Measurements from ENCODE around the gene MAP3K8.

The MAP3K8 gene

GRCh38 chr10:30398788-30399187, 35.2 kb upstream of the MAP3K8 start:
- Histone ChIP-seq H3K9ac (ENCODE audit: low read length) (no peak overlapping the region), H3K27ac (ENCODE audit: low read depth, low read length) (no peak overlapping the region), H3K9me3 (ENCODE audit: low read length) (no peaks in the 10 kb centered on the region), H3K36me3 (ENCODE audit: insufficient read depth, low read length) (no peaks in the 10 kb centered on the region), H3K4me1 (ENCODE audit: insufficient read depth, low read length) (no peaks in the 10 kb centered on the region), H3K4me3 (ENCODE audit: low read depth in 1 of 2, low read length in 2 of 2) (no peak overlapping the region), H3K27me3 (ENCODE audit: control insufficient read depth in 1 of 2, insufficient read depth in 2 of 2, low read length in 2 of 2) (no peaks in the 10 kb centered on the region)

GRCh38 chr10:30403494-30403893, 30.5 kb upstream of the MAP3K8 start:
- H3K36me3 ChIP-seq (ENCODE audit: insufficient read depth, low read length) = no peaks in the 10 kb centered on the region
- H3K27ac ChIP-seq (ENCODE audit: low read depth, low read length) = no peak overlapping the region
- no peaks in the 10 kb centered on the region for H3K9me3 ChIP-seq (ENCODE audit: low read length)
- H3K9ac ChIP-seq (ENCODE audit: low read length) = no peak overlapping the region
- H3K4me1 ChIP-seq (ENCODE audit: insufficient read depth, low read length) = no peaks in the 10 kb centered on the region
- no peaks in the 10 kb centered on the region for H3K27me3 ChIP-seq (ENCODE audit: control insufficient read depth in 1 of 2, insufficient read depth in 2 of 2, low read length in 2 of 2)
- no peak overlapping the region for H3K4me3 ChIP-seq (ENCODE audit: low read depth in 1 of 2, low read length in 2 of 2)

- H3K9ac ChIP-seq (ENCODE audit: low read length) = no peak overlapping the region
- no peaks in the 10 kb centered on the region for H3K9me3 ChIP-seq (ENCODE audit: low read length)
- no peaks in the 10 kb centered on the region for H3K27me3 ChIP-seq (ENCODE audit: control insufficient read depth in 1 of 2, insufficient read depth in 2 of 2, low read length in 2 of 2)
- H3K27ac ChIP-seq (ENCODE audit: low read depth, low read length) = no peak overlapping the region
- no peaks in the 10 kb centered on the region for H3K4me1 ChIP-seq (ENCODE audit: insufficient read depth, low read length)
- no peaks in the 10 kb centered on the region for H3K36me3 ChIP-seq (ENCODE audit: insufficient read depth, low read length)
- no peak overlapping the region for H3K4me3 ChIP-seq (ENCODE audit: low read depth in 1 of 2, low read length in 2 of 2)
Observed at GRCh38 chr10:30404540-30404939, 29.4 kb upstream of the MAP3K8 start.

- Histone ChIP-seq H3K27me3 (ENCODE audit: control insufficient read depth in 1 of 2, insufficient read depth in 2 of 2, low read length in 2 of 2) (no peaks in the 10 kb centered on the region), H3K36me3 (ENCODE audit: insufficient read depth, low read length) (no peaks in the 10 kb centered on the region), H3K9ac (ENCODE audit: low read length) (no peak overlapping the region), H3K9me3 (ENCODE audit: low read length) (no peaks in the 10 kb centered on the region), H3K4me3 (ENCODE audit: low read depth in 1 of 2, low read length in 2 of 2) (no peak overlapping the region), H3K4me1 (ENCODE audit: insufficient read depth, low read length) (no peaks in the 10 kb centered on the region), H3K27ac (ENCODE audit: low read depth, low read length) (no peak overlapping the region)
Observed at GRCh38 chr10:30411263-30411662, 22.7 kb upstream of the MAP3K8 start.

GRCh38 chr10:30412901-30413300, 21.1 kb upstream of the MAP3K8 start:
- Histone ChIP-seq H3K9me3 (ENCODE audit: low read length) (no peaks in the 10 kb centered on the region), H3K4me1 (ENCODE audit: insufficient read depth, low read length) (no peaks in the 10 kb centered on the region), H3K27me3 (ENCODE audit: control insufficient read depth in 1 of 2, insufficient read depth in 2 of 2, low read length in 2 of 2) (no peaks in the 10 kb centered on the region), H3K36me3 (ENCODE audit: insufficient read depth, low read length) (no peaks in the 10 kb centered on the region), H3K4me3 (ENCODE audit: low read depth in 1 of 2, low read length in 2 of 2) (no peak overlapping the region), H3K27ac (ENCODE audit: low read depth, low read length) (no peak overlapping the region), H3K9ac (ENCODE audit: low read length) (no peak overlapping the region)

GRCh38 chr10:30413996-30414576, 19.9 kb upstream of the MAP3K8 start:
- no peaks in the 10 kb centered on the region for H3K4me1 ChIP-seq (ENCODE audit: insufficient read depth, low read length)
- H3K36me3 ChIP-seq (ENCODE audit: insufficient read depth, low read length) = no peaks in the 10 kb centered on the region
- no peak overlapping the region for H3K9ac ChIP-seq (ENCODE audit: low read length)
- no peaks in the 10 kb centered on the region for H3K27me3 ChIP-seq (ENCODE audit: control insufficient read depth in 1 of 2, insufficient read depth in 2 of 2, low read length in 2 of 2)
- H3K9me3 ChIP-seq (ENCODE audit: low read length) = no peaks in the 10 kb centered on the region
- H3K27ac ChIP-seq (ENCODE audit: low read depth, low read length) = no peak overlapping the region
- H3K4me3 ChIP-seq (ENCODE audit: low read depth in 1 of 2, low read length in 2 of 2) = no peak overlapping the region

- Histone ChIP-seq H3K36me3 (ENCODE audit: insufficient read depth, low read length) (no peaks in the 10 kb centered on the region), H3K27ac (ENCODE audit: low read depth, low read length) (no peak overlapping the region), H3K4me3 (ENCODE audit: low read depth in 1 of 2, low read length in 2 of 2) (no peak overlapping the region)
Observed at GRCh38 chr10:30415593-30415992, 18.4 kb upstream of the MAP3K8 start.

GRCh38 chr10:30417301-30417700, 16.7 kb upstream of the MAP3K8 start:
- H3K9me3 ChIP-seq (ENCODE audit: low read length) = no peaks in the 10 kb centered on the region
- H3K9ac ChIP-seq (ENCODE audit: low read length) = no peak overlapping the region
- no peaks in the 10 kb centered on the region for H3K27me3 ChIP-seq (ENCODE audit: control insufficient read depth in 1 of 2, insufficient read depth in 2 of 2, low read length in 2 of 2)
- H3K4me1 ChIP-seq (ENCODE audit: insufficient read depth, low read length) = no peaks in the 10 kb centered on the region
- H3K36me3 ChIP-seq (ENCODE audit: insufficient read depth, low read length) = no peaks in the 10 kb centered on the region
- H3K27ac ChIP-seq (ENCODE audit: low read depth, low read length) = no peak overlapping the region
- no peak overlapping the region for H3K4me3 ChIP-seq (ENCODE audit: low read depth in 1 of 2, low read length in 2 of 2)

More at GRCh38 chr10:30415593-30415992, 18.4 kb upstream of the MAP3K8 start:
- Histone ChIP-seq H3K27me3 (ENCODE audit: control insufficient read depth in 1 of 2, insufficient read depth in 2 of 2, low read length in 2 of 2) (no peaks in the 10 kb centered on the region), H3K9me3 (ENCODE audit: low read length) (no peaks in the 10 kb centered on the region), H3K9ac (ENCODE audit: low read length) (no peak overlapping the region), H3K4me1 (ENCODE audit: insufficient read depth, low read length) (no peaks in the 10 kb centered on the region)

GRCh38 chr10:30420266-30420665, 13.7 kb upstream of the MAP3K8 start:
- Histone ChIP-seq H3K4me1 (ENCODE audit: insufficient read depth, low read length) (peaks cover 10% of the 10 kb centered on the region), H3K36me3 (ENCODE audit: insufficient read depth, low read length) (no peaks in the 10 kb centered on the region), H3K27ac (ENCODE audit: low read depth, low read length) (no peak overlapping the region), H3K9me3 (ENCODE audit: low read length) (no peaks in the 10 kb centered on the region), H3K4me3 (ENCODE audit: low read depth in 1 of 2, low read length in 2 of 2) (no peak overlapping the region), H3K27me3 (ENCODE audit: control insufficient read depth in 1 of 2, insufficient read depth in 2 of 2, low read length in 2 of 2) (no peaks in the 10 kb centered on the region), H3K9ac (ENCODE audit: low read length) (no peak overlapping the region)

- Histone ChIP-seq H3K4me3 (ENCODE audit: low read depth in 1 of 2, low read length in 2 of 2) (no peak overlapping the region), H3K27me3 (ENCODE audit: control insufficient read depth in 1 of 2, insufficient read depth in 2 of 2, low read length in 2 of 2) (no peaks in the 10 kb centered on the region), H3K4me1 (ENCODE audit: insufficient read depth, low read length) (peaks cover 10% of the 10 kb centered on the region), H3K27ac (ENCODE audit: low read depth, low read length) (no peak overlapping the region), H3K9me3 (ENCODE audit: low read length) (no peaks in the 10 kb centered on the region), H3K36me3 (ENCODE audit: insufficient read depth, low read length) (no peaks in the 10 kb centered on the region), H3K9ac (ENCODE audit: low read length) (no peak overlapping the region)
Observed at GRCh38 chr10:30420766-30421165, 13.2 kb upstream of the MAP3K8 start.

GRCh38 chr10:30422151-30422695, 11.8 kb upstream of the MAP3K8 start:
- no peak overlapping the region for H3K9ac ChIP-seq (ENCODE audit: low read length)
- H3K4me3 ChIP-seq (ENCODE audit: low read depth in 1 of 2, low read length in 2 of 2) = no peak overlapping the region
- H3K27me3 ChIP-seq (ENCODE audit: control insufficient read depth in 1 of 2, insufficient read depth in 2 of 2, low read length in 2 of 2) = no peaks in the 10 kb centered on the region
- no peak overlapping the region for H3K27ac ChIP-seq (ENCODE audit: low read depth, low read length)
- H3K36me3 ChIP-seq (ENCODE audit: insufficient read depth, low read length) = no peaks in the 10 kb centered on the region
- H3K4me1 ChIP-seq (ENCODE audit: insufficient read depth, low read length) = peaks cover 10% of the 10 kb centered on the region
- H3K9me3 ChIP-seq (ENCODE audit: low read length) = no peaks in the 10 kb centered on the region

GRCh38 chr10:30422981-30423654, 10.9 kb upstream of the MAP3K8 start:
- H3K9me3 ChIP-seq (ENCODE audit: low read length) = no peaks in the 10 kb centered on the region
- H3K27ac ChIP-seq (ENCODE audit: low read depth, low read length) = no peak overlapping the region

More at GRCh38 chr10:30422981-30423654, 10.9 kb upstream of the MAP3K8 start:
- Histone ChIP-seq H3K36me3 (ENCODE audit: insufficient read depth, low read length) (no peaks in the 10 kb centered on the region), H3K27me3 (ENCODE audit: control insufficient read depth in 1 of 2, insufficient read depth in 2 of 2, low read length in 2 of 2) (no peaks in the 10 kb centered on the region), H3K4me3 (ENCODE audit: low read depth in 1 of 2, low read length in 2 of 2) (no peak overlapping the region), H3K9ac (ENCODE audit: low read length) (no peak overlapping the region), H3K4me1 (ENCODE audit: insufficient read depth, low read length) (peaks cover 10% of the 10 kb centered on the region)
